ENCODE results near the gene SLC1A3.

The SLC1A3 gene

DNA sequence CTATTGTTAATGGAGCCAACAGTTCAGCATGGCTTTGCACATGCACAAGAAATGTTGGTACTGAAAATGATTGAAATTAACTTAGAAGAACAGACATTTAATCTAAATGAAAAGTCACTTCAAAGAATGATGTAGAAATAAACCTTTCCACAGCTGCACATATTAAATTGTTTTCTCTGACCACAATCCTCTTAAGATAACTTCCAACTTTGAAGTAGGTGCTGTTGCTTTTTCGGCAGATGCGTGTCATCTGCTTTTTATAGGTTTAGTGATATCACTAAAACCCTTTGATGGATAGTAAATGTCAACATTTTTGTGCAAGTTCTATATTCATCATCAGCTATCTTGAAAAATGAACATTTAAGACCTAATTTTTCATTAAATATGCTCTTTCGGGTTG lies 25.3 kb upstream of the SLC1A3 start:
- Histone ChIP-seq H3K4me1 (ENCODE audit: insufficient read depth, low read length, poor library complexity, severe bottlenecking) (peaks cover 8% of the 10 kb centered on the region), H4K20me1 (ENCODE audit: insufficient read depth, low read length, poor library complexity, severe bottlenecking) (no peaks in the 10 kb centered on the region), H3K4me3 (ENCODE audit: low read length, poor library complexity, severe bottlenecking) (no peak overlapping the region), H3K9me2 (replicated peaks; ENCODE audit: low read depth, low read length) (no peaks in the 10 kb centered on the region), H2AFZ (ENCODE audit: low read length) (no peak overlapping the region), H3K9ac (ENCODE audit: low read depth, low read length, poor library complexity, severe bottlenecking) (no peak overlapping the region), H3K27me3 (ENCODE audit: insufficient read depth, low read length, poor library complexity, severe bottlenecking) (no peaks in the 10 kb centered on the region), H3K4me2 (ENCODE audit: low read depth, low read length, poor library complexity, severe bottlenecking) (no peak overlapping the region), H3K36me3 (ENCODE audit: insufficient read depth, low read length) (no peaks in the 10 kb centered on the region), H3F3A (ENCODE audit: low read depth) (no peaks in the 10 kb centered on the region), H3K9me3 (ENCODE audit: insufficient read depth, low read depth, low read length) (no peaks in the 10 kb centered on the region), H3K79me2 (ENCODE audit: insufficient read depth, low read length) (no peaks in the 10 kb centered on the region)
- TF ChIP-seq CTCF (conservative IDR thresholded peaks at IDR 0.05; ENCODE audit: low read length) (no peak), EZH2phosphoT487 (IDR thresholded peaks at IDR 0.05; ENCODE audit: borderline replicate concordance) (no peak)

DNA sequence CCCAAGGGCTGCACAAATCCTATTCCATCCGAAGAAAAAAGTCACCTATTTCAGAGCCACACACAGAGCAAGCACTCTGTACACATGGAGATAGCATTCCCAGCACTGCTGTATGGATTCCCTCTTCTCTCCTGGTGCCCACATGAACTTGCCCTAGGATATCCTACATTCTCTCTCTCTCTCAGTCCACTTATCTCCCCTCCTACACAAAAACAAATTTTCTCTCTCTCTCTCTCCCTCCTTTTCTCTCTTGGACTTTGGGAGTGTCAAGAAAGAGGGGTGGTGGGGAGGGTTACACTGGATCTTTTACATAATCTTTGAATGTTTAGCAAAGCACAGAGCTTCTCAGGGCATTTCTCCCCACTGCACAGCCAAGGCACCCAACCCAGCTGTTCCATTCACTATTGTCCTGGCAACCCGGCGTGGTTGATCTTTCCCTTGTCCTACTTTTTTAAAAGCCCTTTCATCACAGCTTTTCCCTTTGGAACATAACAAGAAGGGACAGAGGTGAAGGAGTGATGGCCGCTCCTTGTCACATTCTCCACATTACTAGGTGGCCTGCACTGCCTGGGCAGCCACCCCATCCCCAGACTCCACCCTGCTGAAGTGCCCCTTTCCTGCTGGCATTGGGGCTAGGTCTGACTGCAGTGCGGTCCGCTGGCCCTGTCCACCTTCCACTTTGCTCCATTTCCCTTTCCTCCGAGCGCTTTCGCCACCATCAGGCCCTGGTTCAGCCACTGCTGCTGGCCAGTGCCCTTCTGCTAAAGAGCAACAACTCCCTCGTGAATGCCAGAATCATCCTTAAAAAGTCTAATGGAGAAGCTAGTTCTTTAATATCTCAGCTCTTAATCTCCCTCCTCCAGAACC lies 22.2 kb upstream of the SLC1A3 start:
- Histone ChIP-seq H3K4me2 (ENCODE audit: low read depth, low read length, poor library complexity, severe bottlenecking) (no peak overlapping the region), H3K27me3 (ENCODE audit: insufficient read depth, low read length, poor library complexity, severe bottlenecking) (no peaks in the 10 kb centered on the region), H3K36me3 (ENCODE audit: insufficient read depth, low read length) (no peaks in the 10 kb centered on the region), H4K20me1 (ENCODE audit: insufficient read depth, low read length, poor library complexity, severe bottlenecking) (no peaks in the 10 kb centered on the region), H3K79me2 (ENCODE audit: insufficient read depth, low read length) (no peaks in the 10 kb centered on the region), H3K9me2 (replicated peaks; ENCODE audit: low read depth, low read length) (no peaks in the 10 kb centered on the region), H3F3A (ENCODE audit: low read depth) (no peaks in the 10 kb centered on the region), H2AFZ (ENCODE audit: low read length) (no peak overlapping the region), H3K4me3 (ENCODE audit: low read length, poor library complexity, severe bottlenecking) (no peak overlapping the region), H3K9me3 (ENCODE audit: insufficient read depth, low read depth, low read length) (no peaks in the 10 kb centered on the region), H3K4me1 (ENCODE audit: insufficient read depth, low read length, poor library complexity, severe bottlenecking) (peaks cover 8% of the 10 kb centered on the region), H3K9ac (ENCODE audit: low read depth, low read length, poor library complexity, severe bottlenecking) (no peak overlapping the region)
- TF ChIP-seq EZH2phosphoT487 (IDR thresholded peaks at IDR 0.05; ENCODE audit: borderline replicate concordance) (no peak), CTCF (conservative IDR thresholded peaks at IDR 0.05; ENCODE audit: low read length) (no peak)

GRCh38 chr5:36585701-36586100 lies 20.7 kb upstream of the SLC1A3 start:
- no peak overlapping the region for H3K9ac ChIP-seq (ENCODE audit: low read depth, low read length, poor library complexity, severe bottlenecking)
- no peak overlapping the region for H3K4me3 ChIP-seq (ENCODE audit: low read length, poor library complexity, severe bottlenecking)
- TF ChIP-seq CTCF (conservative IDR thresholded peaks at IDR 0.05; ENCODE audit: low read length) (no peak), EZH2phosphoT487 (IDR thresholded peaks at IDR 0.05; ENCODE audit: borderline replicate concordance) (no peak)
- H3K4me2 ChIP-seq (ENCODE audit: low read depth, low read length, poor library complexity, severe bottlenecking): no peak overlapping the region
- H3K9me3 ChIP-seq (ENCODE audit: insufficient read depth, low read depth, low read length): no peaks in the 10 kb centered on the region
- H4K20me1 ChIP-seq (ENCODE audit: insufficient read depth, low read length, poor library complexity, severe bottlenecking): no peaks in the 10 kb centered on the region
- H3K27me3 ChIP-seq (ENCODE audit: insufficient read depth, low read length, poor library complexity, severe bottlenecking): no peaks in the 10 kb centered on the region
- no peaks in the 10 kb centered on the region for H3K36me3 ChIP-seq (ENCODE audit: insufficient read depth, low read length)
- peaks cover 4% of the 10 kb centered on the region for H3K4me1 ChIP-seq (ENCODE audit: insufficient read depth, low read length, poor library complexity, severe bottlenecking)
- no peak overlapping the region for H2AFZ ChIP-seq (ENCODE audit: low read length)
- H3K79me2 ChIP-seq (ENCODE audit: insufficient read depth, low read length): no peaks in the 10 kb centered on the region
- no peaks in the 10 kb centered on the region for H3K9me2 ChIP-seq (replicated peaks; ENCODE audit: low read depth, low read length)
- H3F3A ChIP-seq (ENCODE audit: low read depth): no peaks in the 10 kb centered on the region
